ENCODE results near the gene RMI2.

RMI2 gene

DNA sequence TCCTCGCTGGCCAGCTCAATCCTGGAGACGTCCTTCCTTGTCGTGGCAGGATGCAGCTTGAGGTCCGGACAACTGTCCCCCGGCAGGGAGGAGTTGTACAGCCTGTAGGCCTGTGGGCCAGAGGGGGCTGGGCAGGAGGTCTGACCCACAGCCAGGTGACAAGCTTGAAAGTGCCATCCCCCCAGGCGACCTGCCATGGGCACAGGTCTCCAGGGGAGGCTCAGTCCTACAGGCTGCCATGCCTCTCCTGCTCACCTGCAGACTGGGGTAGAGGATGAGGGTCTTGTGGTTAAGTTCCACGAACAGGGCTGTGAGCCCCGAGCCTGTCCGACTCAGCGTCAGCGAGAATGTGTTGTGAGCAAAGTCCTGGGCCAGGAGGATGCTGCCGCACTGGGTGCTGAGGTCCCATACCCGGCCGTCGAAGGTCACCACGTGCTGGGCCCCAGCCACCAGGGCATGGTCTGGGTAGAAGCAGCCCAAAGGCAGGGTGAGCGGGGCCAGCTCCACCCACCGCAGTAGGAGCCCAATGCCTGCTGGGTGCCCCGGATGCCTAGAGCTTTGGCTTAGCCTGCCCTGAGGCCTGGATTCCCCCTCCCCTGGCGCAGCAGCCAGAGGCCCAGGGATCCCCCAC lies 39.8 kb downstream of the RMI2 start:
- H3K9ac ChIP-seq (ENCODE audit: low read depth, low read length), result no peak overlapping the region

DNA sequence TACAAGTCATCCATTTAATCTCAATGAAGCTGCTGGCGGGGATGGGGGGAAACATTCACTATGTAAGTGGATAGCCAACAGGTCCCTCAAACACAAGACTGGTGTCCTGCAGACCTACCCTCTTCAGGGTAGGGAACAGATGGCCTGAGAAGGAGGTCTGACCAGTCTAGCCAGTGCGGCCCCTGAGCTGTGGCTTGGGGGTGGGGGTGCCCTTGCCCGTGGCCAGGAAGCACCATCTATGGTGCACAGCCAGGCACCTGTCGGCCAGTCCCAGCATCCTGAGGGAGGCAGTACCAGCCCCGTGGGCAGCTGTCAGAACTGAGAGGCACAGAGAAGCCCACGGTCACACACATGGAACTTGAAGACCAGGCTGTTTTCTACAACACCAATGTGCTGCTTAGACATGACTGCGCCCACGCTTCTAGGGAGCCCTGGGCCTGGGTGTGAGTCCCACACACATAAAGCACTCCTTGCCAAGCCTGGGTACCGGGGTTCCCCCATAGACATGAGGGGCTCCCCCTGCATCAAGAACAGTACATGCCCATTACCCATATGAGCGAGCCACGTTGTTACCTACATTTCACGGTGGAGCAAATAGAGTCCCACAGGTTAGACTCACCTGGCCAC lies 40.9 kb downstream of the RMI2 start:
- H3K36me3 ChIP-seq (ENCODE audit: control insufficient read depth, insufficient read depth, low read length), result no peaks in the 10 kb centered on the region
- H3K27me3 ChIP-seq (ENCODE audit: control insufficient read depth, insufficient read depth, low read length), result no peaks in the 10 kb centered on the region
- no peak overlapping the region for H3K4me3 ChIP-seq (ENCODE audit: low read depth, low read length)
- no peak overlapping the region for H3K9ac ChIP-seq (ENCODE audit: low read depth, low read length)
- H3K4me1 ChIP-seq (ENCODE audit: control insufficient read depth, insufficient read depth, low read length), result peaks cover 5% of the 10 kb centered on the region
- H3K9me3 ChIP-seq (ENCODE audit: control insufficient read depth, insufficient read depth, low read length), result no peaks in the 10 kb centered on the region

More for the DNA sequence above, 39.8 kb downstream of the RMI2 start:
- Histone ChIP-seq H3K36me3 (ENCODE audit: control insufficient read depth, insufficient read depth, low read length) (no peaks in the 10 kb centered on the region), H3K4me1 (ENCODE audit: control insufficient read depth, insufficient read depth, low read length) (no peaks in the 10 kb centered on the region), H3K9me3 (ENCODE audit: control insufficient read depth, insufficient read depth, low read length) (no peaks in the 10 kb centered on the region), H3K27me3 (ENCODE audit: control insufficient read depth, insufficient read depth, low read length) (no peaks in the 10 kb centered on the region), H3K4me3 (ENCODE audit: low read depth, low read length) (no peak overlapping the region)

DNA sequence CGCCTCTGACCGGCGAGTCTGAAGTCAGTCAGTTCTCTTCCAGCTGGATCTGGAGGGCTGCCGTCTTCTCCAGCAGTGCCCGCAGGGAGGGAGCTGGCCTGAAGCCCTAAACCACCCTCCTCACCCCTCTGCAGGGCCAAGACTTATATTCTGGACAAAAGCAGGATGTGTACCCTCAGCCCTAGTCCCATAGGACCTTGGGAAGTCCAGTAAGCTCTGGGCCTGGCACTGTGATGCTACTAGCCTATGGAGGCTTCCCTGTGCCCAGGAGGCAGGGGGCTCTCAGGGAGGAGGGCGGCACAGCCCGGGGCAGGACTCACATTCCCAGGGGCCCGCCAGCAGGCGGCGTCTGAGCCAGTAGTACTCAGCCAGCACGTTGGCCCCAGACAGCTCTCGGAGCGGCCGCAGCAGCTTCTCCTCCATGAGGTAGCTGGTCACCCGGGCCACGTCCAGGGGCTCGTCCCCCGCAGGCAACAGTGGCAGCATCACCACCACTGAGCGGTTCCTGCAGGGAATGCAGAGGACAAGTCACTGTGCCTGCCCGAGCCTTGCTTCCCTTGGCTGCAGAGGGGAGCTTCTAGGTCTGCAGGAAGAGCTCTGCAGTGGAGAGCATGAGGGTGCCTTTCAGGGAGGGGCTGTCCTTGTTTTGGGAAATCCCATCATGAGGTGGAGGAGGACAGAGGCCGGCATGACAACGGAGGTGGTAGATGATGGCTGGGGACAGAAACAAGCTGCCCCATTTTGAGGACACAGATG lies 41.7 kb downstream of the RMI2 start:
- Histone ChIP-seq H3K36me3 (ENCODE audit: control insufficient read depth, insufficient read depth, low read length) (no peaks in the 10 kb centered on the region), H3K9ac (ENCODE audit: low read depth, low read length) (no peak overlapping the region)

DNA sequence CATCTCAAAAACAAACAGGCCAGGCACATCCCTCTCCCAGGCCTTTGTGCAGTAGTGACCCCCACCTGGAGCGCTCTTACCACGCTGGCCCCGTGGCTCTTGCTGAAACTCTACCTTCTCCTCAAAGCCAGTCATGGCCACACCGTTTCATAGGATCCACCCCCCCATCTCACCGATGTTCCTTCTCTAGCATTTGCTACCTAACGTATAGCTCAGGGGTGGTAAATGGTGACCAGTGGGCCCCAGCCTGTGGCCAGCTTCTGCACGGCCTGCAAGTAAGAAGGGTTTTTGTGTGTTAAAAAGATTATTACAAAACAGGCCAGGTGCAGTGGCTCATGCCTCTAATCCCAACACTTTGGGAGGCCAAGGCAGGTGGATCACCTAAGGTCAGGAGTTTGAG lies 43.8 kb downstream of the RMI2 start:
- H3K4me3 ChIP-seq (ENCODE audit: low read depth, low read length), result no peak overlapping the region
- no peaks in the 10 kb centered on the region for H3K9me3 ChIP-seq (ENCODE audit: control insufficient read depth, insufficient read depth, low read length)
- H3K4me1 ChIP-seq (ENCODE audit: control insufficient read depth, insufficient read depth, low read length), result peaks cover 6% of the 10 kb centered on the region
- no peaks in the 10 kb centered on the region for H3K36me3 ChIP-seq (ENCODE audit: control insufficient read depth, insufficient read depth, low read length)
- H3K27me3 ChIP-seq (ENCODE audit: control insufficient read depth, insufficient read depth, low read length), result no peaks in the 10 kb centered on the region
- no peak overlapping the region for H3K9ac ChIP-seq (ENCODE audit: low read depth, low read length)

More for the DNA sequence above, 41.7 kb downstream of the RMI2 start:
- Histone ChIP-seq H3K27me3 (ENCODE audit: control insufficient read depth, insufficient read depth, low read length) (no peaks in the 10 kb centered on the region), H3K9me3 (ENCODE audit: control insufficient read depth, insufficient read depth, low read length) (no peaks in the 10 kb centered on the region), H3K4me3 (ENCODE audit: low read depth, low read length) (no peak overlapping the region), H3K4me1 (ENCODE audit: control insufficient read depth, insufficient read depth, low read length) (peaks cover 6% of the 10 kb centered on the region)

DNA sequence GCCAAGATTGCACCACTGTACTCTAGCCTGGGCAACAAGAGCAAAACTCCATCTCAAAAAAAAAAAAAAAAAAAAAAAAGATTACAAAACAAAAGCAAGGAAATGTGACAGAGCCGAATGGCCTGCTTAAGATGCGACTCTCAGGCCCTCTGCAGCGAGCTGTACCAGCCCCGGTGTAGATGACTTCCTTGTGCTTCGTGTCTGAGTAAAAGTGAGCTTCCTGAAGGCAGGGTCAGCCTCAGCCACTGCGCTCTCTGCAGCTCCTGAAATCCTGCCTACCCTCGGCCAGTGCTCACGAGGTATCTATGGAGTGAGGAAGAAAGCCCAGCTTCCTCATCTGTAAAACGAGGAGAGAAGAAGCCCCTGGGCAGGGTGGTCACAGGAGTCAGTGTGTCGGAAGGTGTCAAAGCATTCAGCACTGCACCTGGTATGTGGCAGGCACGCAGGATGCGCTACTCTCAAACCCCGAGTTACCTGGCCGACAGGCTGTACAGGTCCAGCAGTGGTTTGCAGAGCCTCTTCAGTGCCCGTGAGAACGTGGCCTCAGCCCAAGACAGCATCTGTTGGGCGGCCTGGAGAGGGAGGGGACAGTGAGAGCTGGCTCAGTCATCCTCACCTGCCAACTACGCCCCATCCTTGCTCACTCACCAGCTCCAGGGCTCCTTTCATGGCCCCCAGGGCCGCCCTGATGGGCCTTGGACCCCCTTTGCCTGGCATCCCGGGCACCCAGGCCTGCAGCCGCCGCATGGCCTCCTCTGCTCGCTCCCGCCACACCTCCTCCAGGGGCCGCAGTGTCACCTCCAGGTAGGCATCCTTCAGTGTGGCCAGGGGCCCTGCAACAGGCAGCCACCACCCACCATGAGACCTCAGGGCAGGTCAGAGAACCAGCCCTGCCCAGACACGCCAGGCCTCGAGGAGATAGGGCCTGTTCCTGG lies 44.6 kb downstream of the RMI2 start:
- no peaks in the 10 kb centered on the region for H3K36me3 ChIP-seq (ENCODE audit: control insufficient read depth, insufficient read depth, low read length)
- no peaks in the 10 kb centered on the region for H3K27me3 ChIP-seq (ENCODE audit: control insufficient read depth, insufficient read depth, low read length)
- no peaks in the 10 kb centered on the region for H3K9me3 ChIP-seq (ENCODE audit: control insufficient read depth, insufficient read depth, low read length)
- H3K4me3 ChIP-seq (ENCODE audit: low read depth, low read length), result no peak overlapping the region
- H3K4me1 ChIP-seq (ENCODE audit: control insufficient read depth, insufficient read depth, low read length), result peaks cover 6% of the 10 kb centered on the region
- no peak overlapping the region for H3K9ac ChIP-seq (ENCODE audit: low read depth, low read length)

DNA sequence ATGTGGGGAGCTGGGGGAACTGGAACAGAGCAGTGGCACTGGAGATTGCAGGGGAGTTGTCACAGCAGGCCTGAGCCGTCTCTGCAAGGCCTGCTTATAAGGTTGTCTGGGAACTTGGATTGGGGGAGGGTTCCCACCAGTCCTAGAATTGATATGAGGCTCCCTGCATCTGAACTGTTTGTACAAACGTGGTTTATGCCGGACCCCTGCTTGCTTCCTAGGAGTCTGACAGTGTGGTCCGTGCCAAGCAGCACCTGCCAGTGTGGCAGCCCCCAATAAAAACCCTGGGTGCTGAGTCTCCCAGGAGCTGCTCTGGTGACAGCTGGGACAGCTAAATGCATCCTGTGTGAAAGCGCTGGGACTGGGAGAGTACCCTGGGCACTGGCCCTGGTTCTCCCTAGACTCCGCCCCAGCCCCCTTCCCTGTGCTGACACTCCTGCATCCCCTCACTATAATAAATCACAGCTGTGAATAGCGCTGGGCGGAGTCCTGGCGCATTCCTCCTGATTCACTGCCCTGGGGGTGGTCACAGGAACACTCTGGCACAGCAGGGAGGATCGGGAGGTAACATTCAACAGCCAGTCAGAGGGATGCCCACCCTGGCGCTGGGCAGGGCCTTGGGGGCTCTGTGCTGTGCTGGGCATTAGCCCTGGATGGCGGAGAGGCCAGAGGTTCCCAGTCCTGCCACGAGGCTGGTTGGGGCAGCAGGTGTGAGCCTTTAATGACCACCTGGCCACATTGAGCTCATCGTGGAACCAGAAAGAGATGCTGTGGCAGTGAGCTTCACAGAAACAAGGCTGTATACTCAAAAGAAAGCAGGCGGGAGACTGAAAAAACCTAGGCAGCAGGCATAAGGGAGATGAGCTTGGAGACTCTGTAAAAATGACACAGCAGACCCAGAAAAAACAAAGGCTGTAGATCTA lies 45.6 kb downstream of the RMI2 start:
- no peak overlapping the region for H3K4me3 ChIP-seq (ENCODE audit: low read depth, low read length)
- H3K36me3 ChIP-seq (ENCODE audit: control insufficient read depth, insufficient read depth, low read length), result no peaks in the 10 kb centered on the region
- H3K27me3 ChIP-seq (ENCODE audit: control insufficient read depth, insufficient read depth, low read length), result no peaks in the 10 kb centered on the region
- peaks cover 6% of the 10 kb centered on the region for H3K4me1 ChIP-seq (ENCODE audit: control insufficient read depth, insufficient read depth, low read length)
- H3K9me3 ChIP-seq (ENCODE audit: control insufficient read depth, insufficient read depth, low read length), result no peaks in the 10 kb centered on the region
- no peak overlapping the region for H3K9ac ChIP-seq (ENCODE audit: low read depth, low read length)

DNA sequence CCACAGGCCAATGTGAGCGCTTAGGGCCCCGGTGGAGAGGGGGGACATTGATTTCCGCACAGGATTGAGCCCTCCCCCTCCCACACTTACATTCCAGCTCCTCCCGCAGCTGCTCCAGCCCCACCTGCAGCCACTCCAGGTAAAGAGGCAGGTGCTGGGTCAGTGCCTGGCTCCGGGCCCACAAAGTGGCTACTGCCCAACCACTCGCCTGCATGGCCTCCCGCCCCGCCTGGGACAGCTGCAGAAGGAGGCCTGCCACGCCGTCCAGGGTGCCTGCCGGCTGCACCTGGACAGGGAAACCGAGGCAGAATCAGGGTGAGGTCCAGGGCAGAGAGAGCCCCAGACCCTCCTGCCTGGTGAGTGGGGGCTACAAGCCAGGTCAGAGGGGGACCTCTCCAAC lies 46.3 kb downstream of the RMI2 start:
- H3K9me3 ChIP-seq (ENCODE audit: control insufficient read depth, insufficient read depth, low read length), result no peaks in the 10 kb centered on the region
- no peak overlapping the region for H3K9ac ChIP-seq (ENCODE audit: low read depth, low read length)
- H3K4me3 ChIP-seq (ENCODE audit: low read depth, low read length), result no peak overlapping the region
- H3K4me1 ChIP-seq (ENCODE audit: control insufficient read depth, insufficient read depth, low read length), result peaks cover 6% of the 10 kb centered on the region
- H3K27me3 ChIP-seq (ENCODE audit: control insufficient read depth, insufficient read depth, low read length), result no peaks in the 10 kb centered on the region
- no peaks in the 10 kb centered on the region for H3K36me3 ChIP-seq (ENCODE audit: control insufficient read depth, insufficient read depth, low read length)

DNA sequence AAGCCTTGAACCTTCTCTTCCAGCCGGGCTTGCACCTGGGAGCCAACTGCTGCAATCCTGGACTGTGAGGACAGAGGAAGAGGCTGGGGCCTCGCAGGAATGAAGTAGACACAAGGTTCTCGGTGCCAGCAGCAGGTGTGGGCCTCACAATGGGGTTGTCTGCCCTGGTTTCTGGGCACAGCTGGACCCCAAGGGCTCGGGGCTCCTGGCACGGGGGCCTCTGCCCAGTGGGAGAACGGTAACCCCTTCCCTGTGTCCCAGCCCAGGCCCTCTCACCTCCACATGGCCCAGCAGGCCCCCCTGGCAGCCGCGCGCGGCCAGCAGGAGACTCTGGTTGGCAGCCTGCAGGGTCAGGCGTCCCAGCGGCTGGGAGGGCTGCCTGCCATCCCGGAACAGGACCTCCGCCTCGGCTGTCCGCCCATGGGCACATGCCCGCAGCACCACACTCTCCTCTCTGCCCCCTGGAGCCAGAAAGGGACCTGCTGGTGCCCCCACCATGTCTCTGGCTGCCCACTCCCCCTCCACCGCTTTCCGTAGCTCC lies 46.9 kb downstream of the RMI2 start:
- Histone ChIP-seq H3K4me1 (ENCODE audit: control insufficient read depth, insufficient read depth, low read length) (peaks cover 6% of the 10 kb centered on the region), H3K9me3 (ENCODE audit: control insufficient read depth, insufficient read depth, low read length) (no peaks in the 10 kb centered on the region), H3K27me3 (ENCODE audit: control insufficient read depth, insufficient read depth, low read length) (no peaks in the 10 kb centered on the region), H3K4me3 (ENCODE audit: low read depth, low read length) (no peak overlapping the region), H3K9ac (ENCODE audit: low read depth, low read length) (no peak overlapping the region), H3K36me3 (ENCODE audit: control insufficient read depth, insufficient read depth, low read length) (no peaks in the 10 kb centered on the region)

DNA sequence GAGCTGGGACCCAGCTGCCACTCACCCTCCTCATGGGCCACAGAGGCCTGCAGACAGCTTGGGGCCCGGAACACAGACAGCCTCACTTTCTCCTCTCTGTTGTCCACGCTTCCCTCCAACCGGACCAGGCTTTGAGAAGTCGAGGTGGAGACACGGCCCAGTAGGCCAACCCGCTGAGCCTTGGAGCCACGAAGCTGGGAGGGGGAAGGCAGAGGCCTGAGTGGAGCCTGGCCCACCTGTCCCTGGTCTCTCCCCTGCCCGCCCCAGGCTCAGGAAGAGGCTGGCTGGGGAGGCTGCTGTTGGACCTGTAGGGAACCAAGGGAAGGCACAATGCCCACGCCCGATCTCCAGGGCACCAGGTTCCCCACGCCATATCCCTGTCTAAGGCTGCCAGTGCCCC lies 48.1 kb downstream of the RMI2 start:
- H3K36me3 ChIP-seq (ENCODE audit: control insufficient read depth, insufficient read depth, low read length), result no peaks in the 10 kb centered on the region
- no peak overlapping the region for H3K4me3 ChIP-seq (ENCODE audit: low read depth, low read length)
- H3K4me1 ChIP-seq (ENCODE audit: control insufficient read depth, insufficient read depth, low read length), result peaks cover 6% of the 10 kb centered on the region
- H3K27me3 ChIP-seq (ENCODE audit: control insufficient read depth, insufficient read depth, low read length), result no peaks in the 10 kb centered on the region
- no peak overlapping the region for H3K9ac ChIP-seq (ENCODE audit: low read depth, low read length)
- H3K9me3 ChIP-seq (ENCODE audit: control insufficient read depth, insufficient read depth, low read length), result no peaks in the 10 kb centered on the region

DNA sequence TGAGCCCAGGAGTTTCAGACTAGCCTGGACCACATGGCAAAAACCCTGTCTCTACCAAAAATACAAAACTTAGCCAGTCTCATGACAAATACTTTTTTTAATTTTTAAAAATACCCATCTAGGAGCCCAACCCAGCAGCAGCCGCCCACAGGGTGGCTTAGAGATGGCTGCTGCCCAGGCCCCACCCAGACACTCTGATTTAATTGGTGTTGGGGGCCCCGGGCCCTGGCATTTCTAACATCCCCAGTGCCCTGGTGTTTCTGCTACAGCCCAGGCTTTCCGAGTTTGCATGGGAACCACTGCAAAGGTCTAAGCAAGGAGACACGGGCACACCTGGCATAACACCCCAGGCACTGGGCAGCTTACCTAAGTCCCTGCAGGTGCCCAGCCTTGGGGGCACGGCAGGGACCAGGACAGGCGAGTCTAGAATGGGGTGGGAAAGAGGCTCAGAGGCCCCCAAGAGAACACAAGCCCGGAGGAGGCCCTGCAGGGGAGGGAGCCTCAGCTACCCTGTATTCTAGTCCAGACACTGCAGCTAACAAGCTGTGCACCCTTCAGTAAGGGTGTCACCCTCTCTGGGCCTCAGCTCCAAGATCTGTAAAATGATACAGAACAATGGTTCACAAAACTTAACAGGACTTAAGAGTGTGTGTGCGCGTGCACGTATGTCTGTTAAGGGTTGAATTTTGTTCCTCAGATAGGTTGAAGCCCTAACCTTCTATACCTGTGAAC lies 48.8 kb downstream of the RMI2 start:
- no peaks in the 10 kb centered on the region for H3K36me3 ChIP-seq (ENCODE audit: control insufficient read depth, insufficient read depth, low read length)
- H3K4me1 ChIP-seq (ENCODE audit: control insufficient read depth, insufficient read depth, low read length), result peaks cover 6% of the 10 kb centered on the region
- no peak overlapping the region for H3K9ac ChIP-seq (ENCODE audit: low read depth, low read length)
- H3K27me3 ChIP-seq (ENCODE audit: control insufficient read depth, insufficient read depth, low read length), result no peaks in the 10 kb centered on the region
- no peaks in the 10 kb centered on the region for H3K9me3 ChIP-seq (ENCODE audit: control insufficient read depth, insufficient read depth, low read length)
- no peak overlapping the region for H3K4me3 ChIP-seq (ENCODE audit: low read depth, low read length)

Data from iPS-15b (cell line).